ENCODE results near the gene TSPAN31.

TSPAN31 gene

GRCh38 chr12:57736741-57737466 is 7.9 kb upstream of the TSPAN31 start:
- no peak for DNase-seq

- no peak for DNase-seq
These were observed 7.1 kb upstream of the TSPAN31 start for GRCh38 chr12:57737467-57738460.

GRCh38 chr12:57738661-57739237 is 6.1 kb upstream of the TSPAN31 start, which contains the start of gene AGAP2:
TSS of gene AGAP2 (minus strand) at chr12:57738742. CDS start at chr12:57738246, 496 bp downstream.
- no peak for DNase-seq

GRCh38 chr12:57739387-57739786 is 5.5 kb upstream of the TSPAN31 start:
- DNase-seq: no peak

- no peak for DNase-seq
These were observed 4.8 kb upstream of the TSPAN31 start for GRCh38 chr12:57739914-57740538.

DNA sequence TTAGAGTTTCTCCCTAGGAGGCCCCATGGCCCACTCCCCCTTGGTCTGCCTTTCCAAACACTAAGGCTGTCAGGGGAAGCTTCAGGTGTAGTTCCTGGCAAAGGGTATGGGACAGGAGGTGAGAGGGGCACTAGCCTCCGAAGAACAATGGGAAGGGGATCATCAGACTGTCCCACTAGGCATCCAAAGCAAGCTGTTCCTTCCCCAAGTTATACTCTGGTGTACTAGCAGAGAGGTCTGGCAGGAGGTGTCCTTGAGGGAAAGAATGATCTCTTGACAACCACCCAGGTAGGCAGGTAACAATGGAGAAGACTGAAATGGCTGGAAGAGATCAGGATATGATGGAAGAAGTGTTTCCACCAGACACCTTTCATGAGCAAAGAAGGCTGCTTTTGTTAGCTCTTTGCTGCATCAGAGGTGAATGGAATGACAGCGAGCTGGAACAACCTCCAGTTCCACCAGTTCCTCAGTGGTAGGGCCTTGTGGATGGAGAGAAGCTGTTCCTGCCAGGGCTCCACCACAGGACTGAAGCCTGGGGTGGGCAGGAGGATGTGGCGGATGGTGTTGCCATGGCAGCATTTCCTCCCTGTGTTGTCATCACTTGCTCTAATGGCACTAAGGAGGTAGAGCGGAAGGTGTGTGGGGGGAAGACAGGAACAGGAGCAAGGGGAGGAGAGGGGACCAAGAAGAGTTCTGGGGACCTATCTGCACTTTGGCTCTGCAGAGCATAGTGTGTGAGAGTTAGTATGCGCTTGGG is 4.0 kb upstream of the TSPAN31 start:
- DNase-seq: no peak

- no peak for DNase-seq
These were observed 3.4 kb upstream of the TSPAN31 start for GRCh38 chr12:57741413-57741789.

DNA sequence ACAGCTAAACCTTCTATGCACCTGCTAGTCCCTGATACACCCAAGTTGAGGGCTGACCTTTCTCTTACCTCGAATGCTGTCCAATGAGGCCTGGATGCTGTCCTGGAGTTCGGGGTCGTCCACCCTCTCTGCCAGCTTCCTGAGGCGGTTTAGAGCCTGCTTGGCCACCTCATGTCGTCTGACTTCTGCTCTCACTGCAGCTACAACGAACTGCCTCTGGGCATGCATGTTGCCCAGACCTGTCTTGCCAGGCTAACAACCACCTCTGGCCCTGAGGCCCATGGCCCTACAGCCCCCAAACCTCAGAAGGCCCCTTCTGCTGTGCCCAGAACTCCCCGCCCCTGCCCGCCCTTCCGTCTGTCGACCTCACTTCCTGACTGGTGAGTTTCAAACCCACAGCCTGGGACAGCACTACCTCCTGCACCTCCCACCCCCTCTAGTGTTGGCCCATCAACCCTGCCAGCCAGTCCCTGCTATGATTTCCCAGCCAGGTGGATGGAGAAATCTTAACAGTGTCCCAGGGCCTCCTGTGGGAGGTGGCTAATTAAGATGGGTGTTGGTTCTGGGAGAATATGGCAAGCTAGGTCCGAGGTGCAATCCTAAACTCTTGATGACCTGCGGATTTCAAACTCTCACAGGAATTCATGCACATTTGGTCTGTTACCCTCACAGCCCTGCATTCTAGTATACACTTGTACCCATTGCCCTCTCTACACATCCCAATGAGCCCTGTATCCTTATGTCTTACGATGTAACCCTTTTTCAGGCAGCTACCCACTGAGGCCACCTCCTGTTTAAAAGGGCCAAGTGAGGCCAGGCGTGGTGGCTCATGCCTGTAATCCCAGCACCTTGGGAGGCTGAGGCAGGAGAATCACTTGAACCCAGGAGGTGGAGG is 2.7 kb upstream of the TSPAN31 start:
- DNase-seq: no peak

GRCh38 chr12:57743769-57744168 is 1.1 kb upstream of the TSPAN31 start:
- DNase-seq: no peak

DNA sequence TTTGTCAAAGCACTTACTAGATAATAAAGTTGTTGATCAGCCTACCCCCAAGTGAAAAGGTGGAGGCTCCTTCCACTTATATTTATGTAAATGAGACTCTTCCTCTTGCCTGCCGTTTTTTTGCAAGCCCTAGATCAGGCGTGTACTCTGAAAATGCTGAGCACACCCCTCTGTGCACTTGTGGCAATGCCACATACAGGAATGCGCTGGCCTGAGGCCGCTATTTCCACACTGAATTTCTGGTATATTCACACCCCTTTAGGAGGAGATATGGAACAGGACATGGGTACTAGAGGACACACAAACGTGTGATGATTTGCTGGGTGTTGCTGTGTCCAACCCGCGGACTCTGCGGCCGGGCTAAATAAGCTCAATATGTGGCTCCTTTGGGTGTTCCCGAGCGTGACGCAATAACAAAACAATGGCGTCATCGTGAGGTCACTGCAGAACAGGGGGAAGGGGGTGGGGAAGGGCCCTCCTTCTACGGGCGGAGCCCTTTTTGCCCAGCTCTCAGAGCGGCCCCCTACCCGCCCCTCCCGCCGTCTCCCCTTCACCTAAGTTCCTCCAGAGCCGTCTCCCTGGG is 554 bp upstream of the TSPAN31 start:
- DNase-seq: peak; percentile 88

DNA sequence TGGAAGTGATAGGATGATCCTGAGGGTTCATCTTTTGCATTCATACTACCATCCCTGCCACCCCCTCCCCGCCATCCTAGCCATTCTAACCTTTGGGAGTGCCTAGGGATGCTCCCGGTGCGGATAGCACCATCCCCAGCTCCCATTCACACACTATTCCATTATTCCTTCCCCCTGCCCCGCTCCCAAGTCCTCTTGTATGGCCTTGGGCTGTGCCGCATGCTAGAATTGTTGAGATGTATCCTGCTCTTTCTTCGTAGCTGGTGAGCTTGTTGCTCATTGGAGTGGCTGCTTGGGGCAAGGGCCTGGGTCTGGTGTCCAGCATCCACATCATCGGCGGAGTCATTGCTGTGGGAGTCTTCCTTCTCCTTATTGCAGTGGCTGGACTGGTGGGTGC is 644 bp downstream of the TSPAN31 start:
- DNase-seq: no peak

- no peak for DNase-seq
These were observed 1.2 kb downstream of the TSPAN31 start for GRCh38 chr12:57746025-57746424.

DNA sequence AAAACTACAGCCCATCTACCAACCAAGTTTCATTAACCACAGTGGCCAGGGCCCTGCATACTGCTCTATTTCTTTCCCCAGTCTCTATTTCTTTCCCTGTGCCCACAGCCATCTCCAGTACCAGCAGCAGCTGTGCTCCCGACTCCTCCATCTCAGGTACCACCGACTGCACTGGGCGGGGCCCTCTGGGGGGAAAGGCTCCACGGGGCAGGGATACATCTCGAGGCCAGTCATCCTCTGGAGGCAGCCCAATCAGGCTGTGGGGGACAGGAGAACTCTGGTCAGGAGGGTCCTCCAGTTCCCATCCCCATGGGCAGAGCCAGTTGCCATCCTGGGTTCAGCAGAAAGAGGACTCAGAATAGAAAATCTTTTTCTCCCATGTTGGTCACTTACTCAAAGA is 4.2 kb downstream of the TSPAN31 start:
- DNase-seq: no peak

DNA sequence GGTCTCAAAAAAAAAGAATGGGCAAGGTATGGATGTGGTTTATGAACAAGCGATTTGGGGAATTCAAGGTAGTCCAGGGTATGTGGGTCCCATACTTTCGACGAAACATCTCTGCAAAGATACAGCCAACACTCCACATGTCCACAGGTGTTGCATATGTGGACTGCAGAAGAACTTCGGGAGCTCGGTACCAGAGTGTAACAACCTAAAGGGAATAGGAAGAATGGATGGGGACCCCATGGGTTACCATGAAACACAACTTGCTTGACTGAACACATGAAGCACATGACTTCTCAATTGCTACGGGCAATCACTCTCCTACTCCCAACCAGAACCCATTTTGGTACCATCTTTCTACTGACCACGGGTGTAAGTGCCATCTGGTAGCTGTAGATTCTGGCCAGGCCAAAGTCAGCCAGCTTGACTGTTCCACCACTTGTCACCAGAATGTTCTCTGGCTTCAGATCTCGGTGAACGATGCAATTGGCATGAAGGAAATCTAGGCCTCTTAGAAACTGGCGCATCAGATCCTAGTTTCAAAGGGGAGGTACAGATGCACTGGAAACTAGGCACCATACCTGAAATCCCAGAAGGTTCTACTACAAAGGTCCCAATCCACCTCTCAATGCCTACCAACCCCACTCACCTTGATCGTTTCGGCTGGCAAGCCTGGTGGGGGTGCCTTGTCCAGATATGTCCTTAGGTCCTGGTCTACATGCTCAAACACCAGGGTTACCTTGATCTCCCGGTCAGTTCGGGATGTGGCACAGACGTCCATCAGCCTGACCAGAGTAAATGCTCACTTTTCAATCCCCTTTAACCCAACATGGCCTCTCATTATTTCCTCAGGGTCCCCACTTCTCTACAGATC is 6.0 kb downstream of the TSPAN31 start:
- no peak for DNase-seq

DNA sequence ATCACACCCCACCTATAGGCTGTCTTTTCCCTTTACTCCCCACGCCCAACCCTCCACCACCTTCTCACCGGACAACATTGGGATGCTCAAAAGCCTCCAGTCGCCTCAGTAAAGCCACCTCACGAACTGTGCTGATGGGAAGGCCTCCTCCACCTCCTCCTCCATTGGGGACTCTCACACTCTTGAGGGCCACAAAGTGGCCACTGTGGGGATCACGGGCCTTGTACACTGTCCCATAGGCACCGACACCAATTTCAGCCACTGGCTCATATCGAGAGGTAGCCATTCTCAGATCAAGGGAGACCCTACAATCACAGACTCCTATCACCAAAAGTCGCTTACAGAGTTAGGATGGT is 6.6 kb downstream of the TSPAN31 start:
- DNase-seq: no peak

DNA sequence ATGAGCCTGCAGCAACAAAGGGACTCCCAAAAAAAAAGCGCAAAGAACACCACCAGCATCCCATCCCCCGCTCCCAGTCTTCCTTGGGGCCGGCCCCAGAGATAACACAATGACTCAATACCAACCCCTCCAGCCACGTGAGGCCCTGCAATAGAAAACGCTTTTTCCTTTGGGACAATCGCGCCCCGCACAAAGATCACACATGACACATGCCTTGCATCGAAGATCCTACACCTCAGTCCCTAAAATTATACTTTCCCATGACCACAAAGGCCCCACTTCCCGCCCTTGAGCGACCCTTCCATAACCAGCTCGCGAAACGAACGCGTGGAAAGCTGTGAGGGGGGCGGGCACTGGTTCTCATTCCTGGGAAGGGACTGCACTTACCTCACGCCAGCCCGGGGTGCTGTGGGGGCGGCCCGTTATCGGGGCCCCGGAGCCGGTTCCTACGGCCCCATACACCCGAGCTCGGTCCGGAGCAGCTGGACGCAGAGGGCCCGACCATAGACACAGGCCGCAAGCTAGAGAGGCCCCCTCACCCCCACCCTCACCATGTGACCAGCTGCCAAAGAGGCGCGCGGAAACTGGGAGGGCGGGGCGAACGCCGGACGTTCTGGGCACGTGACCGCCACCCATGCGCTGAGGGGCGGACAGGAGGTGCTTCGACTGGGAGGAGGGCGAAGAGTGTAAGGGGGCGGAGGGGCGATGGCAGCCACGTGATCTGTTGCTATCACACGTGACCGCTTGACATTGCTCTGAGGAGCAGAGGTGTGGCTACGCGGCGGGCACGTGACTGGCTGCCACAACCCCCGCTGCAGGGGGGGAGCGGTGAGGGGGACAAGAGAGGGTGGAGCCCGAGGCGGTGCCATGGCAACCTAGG is 7.2 kb downstream of the TSPAN31 start, which contains the start of gene CDK4:
TSS of gene CDK4 (minus strand) at position 523 of the 880 bp plus-strand sequence. CDS start 593 bp downstream, outside the sequence.
- peak; percentile 100 for DNase-seq

DNA sequence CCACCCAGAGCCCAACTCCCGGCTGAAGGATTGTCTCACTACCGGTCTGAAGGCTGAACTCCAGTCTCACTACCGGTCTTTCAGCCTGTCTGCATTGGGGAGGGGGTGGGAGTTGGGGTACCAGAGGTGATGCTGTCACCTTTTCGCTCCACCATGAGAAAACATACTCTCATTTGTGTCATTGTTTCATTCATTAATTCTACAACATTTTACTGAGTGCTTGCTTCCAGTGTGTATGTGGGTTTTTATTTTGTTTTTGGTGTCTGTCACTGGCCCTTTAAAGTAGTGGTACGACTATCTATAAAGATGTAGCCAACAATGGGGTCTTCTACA is 7.8 kb downstream of the TSPAN31 start:
- no peak for DNase-seq

- DNase-seq: no peak
These were observed 9.0 kb downstream of the TSPAN31 start for GRCh38 chr12:57753756-57754337.

Data from fibroblast of skin of scalp (primary cell).